Liver (tissue), 9 donors: ENCODE data around the gene SYCP2L. TPM values are rescaled to one million over a fixed set of nuclear protein-coding genes. Genes with fewer than 3 reads are reported as not detected.

Source experiments
- DNase-seq: peaks from one replicate; pipeline ENCODE4 v3.0.0-alpha.2; 2017; ENCODE audit warnings: low spot score
- H3K27ac ChIP-seq, 2 donors: one replicate each; pipeline ENCODE4 v1.7.0; 2013; ENCODE audit warnings: inconsistent platforms in 2 of 2, low read length in 2 of 2, control low read depth in 1 of 2, low read depth in 1 of 2, mild to moderate bottlenecking in 1 of 2
- H3K27me3 ChIP-seq, 4 donors: one replicate each; pipeline versions ENCODE4 v1.6.1 to v1.7.0; 2013; ENCODE audit warnings: low read length in 3 of 4, inconsistent platforms in 1 of 4, mild to moderate bottlenecking in 1 of 4, moderate library complexity in 1 of 4; ENCODE audit not compliant: control insufficient read depth in 4 of 4, insufficient read depth in 4 of 4
- H3K36me3 ChIP-seq, 4 donors: one replicate each; pipeline versions ENCODE4 v1.6.1 to v1.7.0; 2013; ENCODE audit warnings: low read length in 3 of 4, mild to moderate bottlenecking in 3 of 4, low read depth in 1 of 4, moderate library complexity in 1 of 4; ENCODE audit not compliant: control insufficient read depth in 4 of 4, insufficient read depth in 3 of 4
- H3K4me1 ChIP-seq, 4 donors: one replicate each; pipeline versions ENCODE4 v1.6.1 to v1.7.0; 2013; ENCODE audit warnings: low read length in 3 of 4, mild to moderate bottlenecking in 3 of 4, moderate library complexity in 1 of 4; ENCODE audit not compliant: control insufficient read depth in 4 of 4, insufficient read depth in 4 of 4
- H3K4me3 ChIP-seq, 3 donors: one replicate each; pipeline versions ENCODE4 v1.6.1 to v1.7.0; 2013; ENCODE audit warnings: low read length in 3 of 3, control low read depth in 1 of 3, low read depth in 1 of 3, mild to moderate bottlenecking in 1 of 3
- H3K9ac ChIP-seq, 2 donors: one replicate each; pipeline ENCODE4 v1.7.0; 2013; ENCODE audit warnings: low read length in 2 of 2, mild to moderate bottlenecking in 2 of 2, moderate library complexity in 2 of 2, control low read depth in 1 of 2, low read depth in 1 of 2
- H3K9me3 ChIP-seq, 4 donors: one replicate each; pipeline versions ENCODE4 v1.6.1 to v1.7.0; 2013; ENCODE audit warnings: low read length in 3 of 4; ENCODE audit not compliant: control insufficient read depth in 4 of 4
- ATF3 ChIP-seq: IDR thresholded peaks from 2 replicates; pipeline ENCODE4 v1.6.1; 2016; ENCODE audit warnings: antibody characterized with exemption
- CTCF ChIP-seq: fragments of 150-350 bp; IDR thresholded peaks from 2 replicates; pipeline ENCODE4 v1.5.1; 2017; ENCODE audit warnings: improper control_type of control experiment, low read depth, low read length; ENCODE audit not compliant: missing input control
- EGR1 ChIP-seq, 2 donors: IDR thresholded peaks; 2 replicates each; pipeline ENCODE4 v1.6.1; 2016 to 2018; ENCODE audit warnings: antibody characterized with exemption in 2 of 2, low read depth in 2 of 2
- FOXA1 ChIP-seq: IDR thresholded peaks from 2 replicates; pipeline ENCODE4 v1.6.1; 2016; ENCODE audit warnings: antibody characterized with exemption
- FOXA2 ChIP-seq: IDR thresholded peaks from 2 replicates; pipeline ENCODE4 v1.6.1; 2016; ENCODE audit warnings: antibody characterized with exemption
- GABPA ChIP-seq, 2 donors: IDR thresholded peaks in 1 of 2; conservative IDR thresholded peaks in 1 of 2; 2 replicates each; pipeline ENCODE4 v1.6.1; 2016; ENCODE audit warnings: antibody characterized with exemption in 2 of 2, mild to moderate bottlenecking in 1 of 2, moderate library complexity in 1 of 2
- HNF4A ChIP-seq, 2 donors: conservative IDR thresholded peaks; 2 replicates each; pipeline ENCODE4 v1.6.1; 2016; ENCODE audit warnings: antibody characterized with exemption in 2 of 2, mild to moderate bottlenecking in 2 of 2
- HNF4G ChIP-seq: IDR thresholded peaks from 2 replicates; pipeline ENCODE4 v1.6.1; 2016; ENCODE audit warnings: antibody characterized with exemption
- JUND ChIP-seq, 2 donors: IDR thresholded peaks; 2 replicates each; pipeline ENCODE4 v1.6.1; 2016; ENCODE audit warnings: antibody characterized with exemption in 2 of 2
- MAX ChIP-seq: IDR thresholded peaks from 2 replicates; pipeline ENCODE4 v1.6.1; 2016; ENCODE audit warnings: antibody characterized with exemption
- NR2F2 ChIP-seq: IDR thresholded peaks from 2 replicates; pipeline ENCODE4 v1.6.1; 2016; ENCODE audit warnings: antibody characterized with exemption
- RAD21 ChIP-seq, 2 donors: IDR thresholded peaks; 2 replicates each; pipeline ENCODE4 v1.6.1; 2016; ENCODE audit warnings: antibody characterized with exemption in 2 of 2, mild to moderate bottlenecking in 2 of 2
- REST ChIP-seq: IDR thresholded peaks from 2 replicates; pipeline ENCODE4 v1.6.1; 2016; ENCODE audit warnings: antibody characterized with exemption, mild to moderate bottlenecking
- RXRA ChIP-seq, 2 donors: IDR thresholded peaks; 2 replicates each; pipeline ENCODE4 v1.6.1; 2017 to 2018; ENCODE audit warnings: antibody characterized with exemption in 2 of 2, mild to moderate bottlenecking in 1 of 2
- SP1 ChIP-seq: IDR thresholded peaks from 2 replicates; pipeline ENCODE4 v1.6.1; 2018; ENCODE audit warnings: antibody characterized with exemption, mild to moderate bottlenecking
- TAF1 ChIP-seq: conservative IDR thresholded peaks from 2 replicates; pipeline ENCODE4 v1.6.1; 2016; ENCODE audit warnings: antibody characterized with exemption, mild to moderate bottlenecking
- YY1 ChIP-seq: IDR thresholded peaks from 2 replicates; pipeline ENCODE4 v1.6.1; 2016; ENCODE audit warnings: antibody characterized with exemption, mild to moderate bottlenecking
- ZBTB33 ChIP-seq: IDR thresholded peaks from 2 replicates; pipeline ENCODE4 v1.6.1; 2016; ENCODE audit warnings: antibody characterized with exemption
- WGBS: extraction: QIAGEN DNeasy Blood & Tissue Kit; methylation state at CpG from one replicate; pipeline ENCODE4 v1.1.7; 2013; 5-methylcytosine and 5-hydroxymethylcytosine counted together
- polyA plus RNA-seq, 2 donors: library from polyadenylated mRNA; stranded (reverse) in 1 of 2; unstranded in 1 of 2; fragments of 200-250 nt in 1 of 2; fragments of >200 nt in 1 of 2; fragmentation: Nextera tagmentation in 1 of 2; extraction: Ambion mirVana in 1 of 2; gene quantifications; one replicate each; pipeline versions ENCODE4 v1.2.1 to v1.2.3, GENCODE V29; 2013 to 2015
- total RNA-seq, 2 donors: library from RNA; depleted of rRNA; stranded (reverse); fragments of >200 nt; gene quantifications; one replicate each; pipeline ENCODE4 v1.2.3, GENCODE V29; 2014
- donor health status: healthy.
- donor health status: healthy.
- donor health status: healthy.
- donor health status: healthy.
- donor health status: healthy.

SYCP2L gene
- total and polyA plus RNA-seq, 4 donors = 0.28 to 0.33 TPM; not detected in 2

GRCh38 chr6:10904015-10904414 lies 17.2 kb downstream of the SYCP2L start:
- Histone ChIP-seq H3K4me1 (no peaks in the 10 kb centered on the region), H3K27me3 (no peaks in the 10 kb centered on the region), H3K4me3 (no peak overlapping the region), H3K9me3 (no peaks in the 10 kb centered on the region), H3K36me3 (no peaks in the 10 kb centered on the region), H3K27ac (no peak overlapping the region), H3K9ac (no peak overlapping the region)
- WGBS = 88% methylated on average over 7 of the region's 7 CpGs
- TF ChIP-seq HNF4A (conservative IDR thresholded peaks at IDR 0.05) = no peak
- TF ChIP-seq YY1 = no peak
- no peak for TF ChIP-seq EGR1 (IDR thresholded peaks at IDR 0.05; ENCODE audit: low read depth in 2 of 2)
- TF ChIP-seq FOXA1 = no peak
- no peak for TF ChIP-seq NR2F2
- no peak for TF ChIP-seq SP1
- no peak for TF ChIP-seq HNF4G
- TF ChIP-seq ZBTB33 = no peak
- no peak for TF ChIP-seq TAF1
- no peak for TF ChIP-seq GABPA (IDR thresholded peaks at IDR 0.05 in 1 of 2, conservative IDR thresholded peaks at IDR 0.05 in 1 of 2)
- TF ChIP-seq JUND (IDR thresholded peaks at IDR 0.05) = no peak
- no peak for TF ChIP-seq RAD21 (IDR thresholded peaks at IDR 0.05)
- no peak for TF ChIP-seq ATF3
- no peak for TF ChIP-seq CTCF
- no peak for DNase-seq

GRCh38 chr6:10908228-10908627 lies 21.4 kb downstream of the SYCP2L start:
- no peak for DNase-seq
- Histone ChIP-seq H3K36me3 (no peaks in the 10 kb centered on the region), H3K4me1 (no peaks in the 10 kb centered on the region), H3K27ac (no peak overlapping the region), H3K27me3 (peaks cover 0 to 4% (median 0%) of the 10 kb centered on the region in 4 donors), H3K9ac (no peak overlapping the region), H3K4me3 (no peak overlapping the region), H3K9me3 (no peaks in the 10 kb centered on the region)
- no peak for TF ChIP-seq MAX
- no peak for TF ChIP-seq FOXA1
- no peak for TF ChIP-seq TAF1
- TF ChIP-seq YY1 = no peak
- no peak for TF ChIP-seq ZBTB33
- TF ChIP-seq CTCF = no peak
- no peak for TF ChIP-seq SP1
- TF ChIP-seq EGR1 (IDR thresholded peaks at IDR 0.05; ENCODE audit: low read depth in 2 of 2) = no peak
- no peak for TF ChIP-seq NR2F2
- no peak for TF ChIP-seq ATF3
- TF ChIP-seq RAD21 (IDR thresholded peaks at IDR 0.05) = no peak
- TF ChIP-seq HNF4A (conservative IDR thresholded peaks at IDR 0.05) = no peak
- TF ChIP-seq RXRA (IDR thresholded peaks at IDR 0.05) = no peak
- no peak for TF ChIP-seq HNF4G
- no peak for TF ChIP-seq FOXA2
- no peak for TF ChIP-seq GABPA (IDR thresholded peaks at IDR 0.05 in 1 of 2, conservative IDR thresholded peaks at IDR 0.05 in 1 of 2)
- TF ChIP-seq JUND (IDR thresholded peaks at IDR 0.05) = no peak
- no peak for TF ChIP-seq REST
- 83% methylated on average over 1 of the region's 1 CpG for WGBS
